ENCODE data around the gene PLA1A.

PLA1A gene

DNA sequence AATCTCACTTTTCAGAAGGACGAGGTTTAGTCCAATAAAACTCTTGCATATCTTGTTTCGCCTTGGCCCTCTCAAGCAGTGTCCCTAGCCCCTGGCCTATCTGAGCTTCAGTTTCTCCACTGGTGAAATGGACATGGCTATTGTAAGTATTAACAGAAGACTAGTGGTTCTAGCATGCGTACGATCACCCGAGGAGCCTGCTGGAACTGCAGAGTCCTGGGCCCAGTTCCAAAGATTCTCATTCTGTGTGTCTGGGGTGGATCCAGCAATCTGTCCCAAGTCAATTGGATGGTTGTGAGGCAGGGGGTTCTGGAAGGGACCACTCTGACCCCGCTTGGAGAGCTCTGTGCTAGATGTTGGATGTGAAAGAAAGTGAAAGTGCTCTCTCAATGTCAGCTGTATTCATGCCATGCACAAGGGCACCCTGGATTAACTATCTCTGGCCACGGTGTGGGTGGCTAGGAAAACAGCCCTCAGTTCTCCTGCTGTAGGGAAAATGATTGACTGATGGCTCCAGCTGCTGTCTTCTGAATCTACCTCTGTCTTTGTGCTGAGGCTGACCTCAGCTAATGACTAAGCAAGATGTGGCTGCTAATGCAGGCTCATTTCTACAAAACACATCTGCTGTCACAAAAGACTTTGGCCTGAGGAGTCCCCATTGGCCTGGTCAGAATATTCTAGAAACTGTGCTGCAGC, 1.9 kb upstream of the PLA1A start:
- Histone ChIP-seq H3K27me3 (ENCODE audit: control insufficient read depth, insufficient read depth, low read length) (no peaks in the 10 kb centered on the region), H3K9ac (ENCODE audit: low read depth, low read length) (peak overlapping the region; percentile 65), H3K4me1 (ENCODE audit: control insufficient read depth, insufficient read depth, low read length) (peaks cover 21% of the 10 kb centered on the region), H3K4me3 (ENCODE audit: low read length) (peak overlapping the region; percentile 66), H3K9me3 (replicated peaks; ENCODE audit: low read length) (no peaks in the 10 kb centered on the region), H3K36me3 (ENCODE audit: insufficient read depth, low read length) (no peaks in the 10 kb centered on the region), H3K4me2 (ENCODE audit: low read length) (peak overlapping the region; percentile 82)

DNA sequence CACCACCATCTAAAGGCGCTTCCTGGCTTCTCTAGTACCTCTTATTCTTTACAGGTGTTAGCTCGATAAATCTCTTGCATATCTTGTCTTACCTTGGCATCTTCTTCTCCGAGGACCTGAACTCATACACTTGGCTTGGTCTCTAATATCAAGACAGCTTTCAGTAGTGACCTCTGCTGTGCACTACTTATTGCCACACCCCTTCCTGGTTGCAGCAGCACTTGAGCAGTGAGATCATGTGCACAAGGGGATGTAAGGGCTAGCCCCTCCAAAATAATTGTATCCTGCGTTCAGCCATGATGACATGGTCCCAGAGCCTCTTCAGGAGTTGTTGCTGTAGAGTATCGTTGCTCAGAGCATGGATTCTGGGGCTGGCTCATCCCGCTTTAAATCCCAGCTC, 1.3 kb upstream of the PLA1A start:
- Histone ChIP-seq H3K4me1 (ENCODE audit: control insufficient read depth, insufficient read depth, low read length) (peaks cover 21% of the 10 kb centered on the region), H3K27me3 (ENCODE audit: control insufficient read depth, insufficient read depth, low read length) (no peaks in the 10 kb centered on the region), H3K4me2 (ENCODE audit: low read length) (peak overlapping the region; percentile 82), H3K9me3 (replicated peaks; ENCODE audit: low read length) (no peaks in the 10 kb centered on the region), H3K9ac (ENCODE audit: low read depth, low read length) (no peak overlapping the region), H3K36me3 (ENCODE audit: insufficient read depth, low read length) (no peaks in the 10 kb centered on the region), H3K4me3 (ENCODE audit: low read length) (no peak overlapping the region)

DNA sequence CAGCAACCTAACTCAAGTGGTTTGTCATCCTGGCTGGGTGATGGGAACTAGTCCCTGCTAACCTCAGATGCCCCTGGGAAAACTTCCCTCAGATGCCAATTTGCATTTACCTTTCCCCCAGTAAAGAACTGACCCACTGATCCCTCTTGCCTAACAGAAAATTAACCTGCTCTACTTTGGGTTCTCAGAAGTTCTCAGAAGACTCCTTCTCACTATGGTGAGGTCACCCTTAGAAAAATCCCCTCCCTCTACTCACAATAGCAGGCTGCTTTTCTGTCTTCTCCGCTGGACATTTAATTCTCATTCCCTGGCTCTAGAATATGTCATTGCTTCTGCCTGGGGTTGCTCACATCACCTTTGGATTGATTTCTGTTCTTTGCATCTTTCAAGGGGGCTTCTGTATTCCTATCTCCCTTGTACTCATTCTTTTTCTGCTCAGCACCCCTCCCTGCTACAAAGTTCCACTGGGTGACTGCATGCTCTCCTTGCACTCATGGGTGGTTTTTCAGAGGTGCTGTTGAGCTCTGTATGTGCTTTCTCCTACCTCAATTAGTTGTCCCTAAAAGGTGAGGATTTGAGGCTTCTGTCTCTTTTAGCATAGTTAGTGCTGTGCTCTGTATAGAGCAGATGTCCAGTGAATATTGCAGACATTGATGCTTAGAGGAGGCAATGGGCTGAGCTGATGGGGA, 869 bp downstream of the PLA1A start:
- peaks cover 21% of the 10 kb centered on the region for H3K4me1 ChIP-seq (ENCODE audit: control insufficient read depth, insufficient read depth, low read length)
- H3K9me3 ChIP-seq (replicated peaks; ENCODE audit: low read length) = no peaks in the 10 kb centered on the region
- H3K36me3 ChIP-seq (ENCODE audit: insufficient read depth, low read length) = no peaks in the 10 kb centered on the region
- H3K27me3 ChIP-seq (ENCODE audit: control insufficient read depth, insufficient read depth, low read length) = no peaks in the 10 kb centered on the region
- H3K9ac ChIP-seq (ENCODE audit: low read depth, low read length) = no peak overlapping the region
- no peak overlapping the region for H3K4me2 ChIP-seq (ENCODE audit: low read length)
- no peak overlapping the region for H3K4me3 ChIP-seq (ENCODE audit: low read length)

DNA sequence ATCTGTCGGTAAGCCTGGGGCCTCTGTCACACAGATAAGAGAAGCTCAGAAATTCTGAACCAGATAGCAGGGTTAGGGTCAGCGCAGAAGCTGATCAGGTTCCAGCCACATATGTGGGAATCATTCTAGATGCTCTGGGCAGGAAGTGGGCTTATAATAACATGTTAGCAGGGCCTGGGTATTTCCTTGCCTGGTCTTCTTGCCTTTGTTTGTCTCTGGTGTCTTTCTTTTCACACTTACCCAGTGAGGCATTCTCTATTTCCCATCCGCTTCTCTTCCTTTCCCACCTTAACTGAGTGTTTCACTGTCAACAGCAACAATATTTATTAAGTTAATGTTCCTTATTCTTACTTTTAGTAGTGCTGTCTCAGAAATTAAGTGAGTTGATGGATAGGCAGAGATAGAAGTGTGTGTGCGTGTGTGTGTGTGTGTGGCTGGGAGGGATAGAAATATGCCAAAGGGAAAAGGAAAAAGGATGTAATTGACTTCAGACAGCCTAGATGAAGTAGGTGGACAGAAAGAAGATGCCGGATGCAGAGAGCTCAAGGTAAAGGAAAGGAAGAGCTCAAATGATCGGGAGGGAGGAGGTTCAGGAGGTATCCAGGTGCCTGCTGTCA, 2.0 kb downstream of the PLA1A start:
- peaks cover 21% of the 10 kb centered on the region for H3K4me1 ChIP-seq (ENCODE audit: control insufficient read depth, insufficient read depth, low read length)
- H3K9me3 ChIP-seq (replicated peaks; ENCODE audit: low read length) = no peaks in the 10 kb centered on the region
- H3K36me3 ChIP-seq (ENCODE audit: insufficient read depth, low read length) = no peaks in the 10 kb centered on the region
- H3K4me2 ChIP-seq (ENCODE audit: low read length) = no peak overlapping the region
- no peak overlapping the region for H3K9ac ChIP-seq (ENCODE audit: low read depth, low read length)
- no peaks in the 10 kb centered on the region for H3K27me3 ChIP-seq (ENCODE audit: control insufficient read depth, insufficient read depth, low read length)
- no peak overlapping the region for H3K4me3 ChIP-seq (ENCODE audit: low read length)

DNA sequence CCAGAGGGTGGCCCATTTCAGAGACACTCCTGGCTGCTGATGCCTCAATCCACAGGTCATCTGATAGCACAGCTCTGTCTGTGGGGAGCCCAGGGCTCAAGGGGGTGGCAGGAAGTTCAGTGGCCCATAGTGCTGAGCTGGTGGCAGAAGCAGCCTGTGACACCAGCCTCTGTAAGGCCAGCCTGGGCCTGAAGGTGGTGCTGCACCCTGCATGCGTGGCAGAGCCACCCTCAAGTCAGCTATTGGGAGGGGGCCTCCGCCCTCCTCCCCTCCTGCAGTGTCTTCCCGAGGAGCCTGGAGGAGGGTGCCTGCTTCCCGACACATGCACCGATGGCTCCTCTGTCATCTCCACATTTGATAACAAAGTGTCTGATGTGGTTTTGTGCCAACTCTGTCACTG, 3.0 kb downstream of the PLA1A start:
- Histone ChIP-seq H3K27me3 (ENCODE audit: control insufficient read depth, insufficient read depth, low read length) (no peaks in the 10 kb centered on the region), H3K9ac (ENCODE audit: low read depth, low read length) (no peak overlapping the region), H3K4me3 (ENCODE audit: low read length) (no peak overlapping the region), H3K4me2 (ENCODE audit: low read length) (no peak overlapping the region), H3K9me3 (replicated peaks; ENCODE audit: low read length) (no peaks in the 10 kb centered on the region), H3K36me3 (ENCODE audit: insufficient read depth, low read length) (no peaks in the 10 kb centered on the region), H3K4me1 (ENCODE audit: control insufficient read depth, insufficient read depth, low read length) (peaks cover 19% of the 10 kb centered on the region)

DNA sequence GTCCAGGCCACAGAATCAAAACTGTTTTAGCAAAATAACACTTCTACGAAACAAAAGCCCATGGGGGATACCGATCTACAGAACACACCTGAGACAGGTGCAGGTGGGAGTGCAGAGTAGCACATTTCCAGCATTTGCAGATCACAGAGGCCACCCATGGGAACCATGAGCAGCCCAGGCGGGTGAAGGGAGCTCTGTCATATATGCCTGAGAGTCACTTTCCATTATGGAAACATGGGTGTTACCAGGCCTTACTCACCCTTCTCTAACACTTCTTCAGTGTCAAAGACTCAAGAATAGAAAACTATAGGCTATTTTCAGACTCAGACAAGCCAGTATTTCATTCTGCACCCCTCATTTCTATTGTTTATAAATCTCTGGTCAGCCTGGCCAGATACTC, 3.5 kb downstream of the PLA1A start:
- Histone ChIP-seq H3K4me1 (ENCODE audit: control insufficient read depth, insufficient read depth, low read length) (peaks cover 15% of the 10 kb centered on the region), H3K9me3 (replicated peaks; ENCODE audit: low read length) (no peaks in the 10 kb centered on the region), H3K36me3 (ENCODE audit: insufficient read depth, low read length) (no peaks in the 10 kb centered on the region), H3K27me3 (ENCODE audit: control insufficient read depth, insufficient read depth, low read length) (no peaks in the 10 kb centered on the region), H3K4me2 (ENCODE audit: low read length) (no peak overlapping the region), H3K9ac (ENCODE audit: low read depth, low read length) (no peak overlapping the region), H3K4me3 (ENCODE audit: low read length) (no peak overlapping the region)

DNA sequence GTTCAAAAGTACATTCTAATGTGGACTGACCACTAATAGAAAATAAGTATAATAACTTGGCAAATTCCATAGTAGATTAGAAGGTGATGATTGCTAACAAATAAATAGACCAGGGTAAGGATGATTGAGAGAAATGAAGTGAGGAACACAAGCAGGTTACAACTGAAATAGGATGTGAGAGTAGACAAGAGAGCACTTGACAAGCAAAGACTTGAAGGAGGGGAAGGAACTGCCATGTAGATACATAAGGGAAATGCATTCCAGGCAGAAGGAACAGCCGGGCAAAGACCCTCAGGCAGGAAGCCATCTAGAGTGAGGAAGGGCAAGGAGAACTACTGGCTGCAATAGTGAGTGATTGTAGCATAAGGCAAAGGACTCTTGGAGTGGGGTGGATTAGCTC, 5.0 kb downstream of the PLA1A start:
- Histone ChIP-seq H3K4me2 (ENCODE audit: low read length) (no peak overlapping the region), H3K9ac (ENCODE audit: low read depth, low read length) (no peak overlapping the region), H3K9me3 (replicated peaks; ENCODE audit: low read length) (no peaks in the 10 kb centered on the region), H3K4me3 (ENCODE audit: low read length) (no peak overlapping the region), H3K4me1 (ENCODE audit: control insufficient read depth, insufficient read depth, low read length) (peaks cover 7% of the 10 kb centered on the region), H3K36me3 (ENCODE audit: insufficient read depth, low read length) (no peaks in the 10 kb centered on the region), H3K27me3 (ENCODE audit: control insufficient read depth, insufficient read depth, low read length) (no peaks in the 10 kb centered on the region)

DNA sequence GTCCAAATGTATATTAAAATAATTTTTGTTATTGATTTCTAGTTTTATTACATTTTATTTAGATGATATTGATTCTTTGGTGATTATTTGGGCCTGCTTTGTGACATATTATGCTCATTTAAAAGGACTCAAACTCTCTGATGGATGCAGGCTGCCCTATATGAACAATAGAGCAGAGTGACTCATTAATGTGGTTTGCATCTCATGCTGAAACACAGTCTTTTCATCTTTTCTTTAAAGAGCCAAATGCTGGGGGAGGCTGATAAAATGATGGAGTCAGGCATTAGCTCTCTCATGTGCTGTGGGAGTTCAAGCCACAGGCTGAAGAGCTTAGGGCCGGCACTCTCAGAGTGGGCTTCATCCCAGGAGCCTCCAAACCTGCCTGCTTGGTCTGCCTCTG, 7.2 kb downstream of the PLA1A start:
- Histone ChIP-seq H3K9me3 (replicated peaks; ENCODE audit: low read length) (no peaks in the 10 kb centered on the region), H3K36me3 (ENCODE audit: insufficient read depth, low read length) (no peaks in the 10 kb centered on the region), H3K27me3 (ENCODE audit: control insufficient read depth, insufficient read depth, low read length) (peaks cover 6% of the 10 kb centered on the region), H3K4me2 (ENCODE audit: low read length) (no peak overlapping the region), H3K4me3 (ENCODE audit: low read length) (no peak overlapping the region), H3K4me1 (ENCODE audit: control insufficient read depth, insufficient read depth, low read length) (peaks cover 5% of the 10 kb centered on the region), H3K9ac (ENCODE audit: low read depth, low read length) (no peak overlapping the region)

DNA sequence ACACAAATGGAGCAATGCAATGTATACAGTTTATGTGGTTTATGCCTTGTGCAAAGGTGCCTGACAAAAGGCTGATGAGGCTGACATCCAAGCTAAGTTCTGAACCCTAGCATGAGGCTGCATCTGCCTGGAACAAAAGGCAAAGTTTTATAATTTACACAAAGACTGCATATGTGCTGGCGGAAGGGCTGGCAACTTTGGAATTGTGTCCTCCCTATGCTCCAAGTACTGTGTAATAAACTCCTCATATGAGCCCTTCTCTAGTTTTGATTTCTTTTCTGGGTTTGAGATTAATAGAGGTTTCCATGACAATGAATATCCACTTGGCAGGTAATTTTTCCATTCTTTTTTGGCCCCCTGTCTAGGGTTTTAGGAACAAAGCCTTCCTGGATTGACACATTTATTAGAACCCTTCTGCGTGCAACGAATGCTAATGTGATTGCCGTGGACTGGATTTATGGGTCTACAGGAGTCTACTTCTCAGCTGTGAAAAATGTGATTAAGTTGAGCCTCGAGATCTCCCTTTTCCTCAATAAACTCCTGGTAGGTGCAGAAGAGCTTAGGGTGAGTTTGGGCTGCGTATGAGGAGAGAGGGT, 10.8 kb downstream of the PLA1A start:
- H3K4me2 ChIP-seq (ENCODE audit: low read length) = no peak overlapping the region
- H3K4me3 ChIP-seq (ENCODE audit: low read length) = no peak overlapping the region
- peaks cover 6% of the 10 kb centered on the region for H3K27me3 ChIP-seq (ENCODE audit: control insufficient read depth, insufficient read depth, low read length)
- peaks cover 2% of the 10 kb centered on the region for H3K9me3 ChIP-seq (replicated peaks; ENCODE audit: low read length)
- no peaks in the 10 kb centered on the region for H3K36me3 ChIP-seq (ENCODE audit: insufficient read depth, low read length)
- no peak overlapping the region for H3K9ac ChIP-seq (ENCODE audit: low read depth, low read length)
- H3K4me1 ChIP-seq (ENCODE audit: control insufficient read depth, insufficient read depth, low read length) = peaks cover 5% of the 10 kb centered on the region

DNA sequence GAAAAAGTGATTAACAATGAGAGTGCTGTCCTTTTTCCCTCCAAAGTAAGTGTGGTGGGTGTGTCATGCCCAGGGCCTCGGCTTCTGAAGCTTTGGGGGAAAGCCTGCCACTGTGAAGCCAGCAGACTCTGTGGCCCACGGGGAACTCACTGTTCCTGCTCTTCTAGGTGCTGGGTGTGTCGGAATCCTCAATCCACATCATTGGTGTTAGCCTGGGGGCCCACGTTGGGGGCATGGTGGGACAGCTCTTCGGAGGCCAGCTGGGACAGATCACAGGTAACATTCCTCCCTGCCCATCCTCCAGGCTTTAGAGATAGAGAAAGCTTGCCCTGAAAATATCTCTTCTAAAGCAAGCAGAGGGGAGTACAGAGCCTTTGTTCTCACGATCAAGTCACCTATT, 11.6 kb downstream of the PLA1A start:
- H3K9ac ChIP-seq (ENCODE audit: low read depth, low read length) = no peak overlapping the region
- H3K4me1 ChIP-seq (ENCODE audit: control insufficient read depth, insufficient read depth, low read length) = peaks cover 5% of the 10 kb centered on the region
- peaks cover 6% of the 10 kb centered on the region for H3K27me3 ChIP-seq (ENCODE audit: control insufficient read depth, insufficient read depth, low read length)
- H3K36me3 ChIP-seq (ENCODE audit: insufficient read depth, low read length) = no peaks in the 10 kb centered on the region
- no peak overlapping the region for H3K4me2 ChIP-seq (ENCODE audit: low read length)
- no peak overlapping the region for H3K4me3 ChIP-seq (ENCODE audit: low read length)
- peaks cover 2% of the 10 kb centered on the region for H3K9me3 ChIP-seq (replicated peaks; ENCODE audit: low read length)

DNA sequence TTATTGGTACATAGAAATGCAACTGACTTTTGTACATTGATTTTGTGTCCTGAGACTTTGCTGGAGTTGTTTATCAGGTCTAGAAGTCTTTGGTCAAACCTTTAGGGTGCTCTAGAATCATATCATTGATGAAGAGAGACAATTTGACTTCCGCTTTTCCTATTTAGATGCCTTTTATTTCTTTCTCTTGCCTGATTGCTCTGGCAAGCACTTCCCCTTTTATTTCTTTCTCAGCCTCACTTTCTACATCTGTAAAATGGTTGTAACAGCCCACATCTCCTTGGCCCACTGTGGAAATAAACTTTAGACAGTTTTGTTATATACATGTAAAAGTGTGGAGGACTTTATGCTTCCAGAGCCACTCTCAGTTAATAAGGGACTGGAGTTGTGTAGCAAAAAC, 14.0 kb downstream of the PLA1A start:
- H3K4me1 ChIP-seq (ENCODE audit: control insufficient read depth, insufficient read depth, low read length) = no peaks in the 10 kb centered on the region
- peaks cover 6% of the 10 kb centered on the region for H3K27me3 ChIP-seq (ENCODE audit: control insufficient read depth, insufficient read depth, low read length)
- H3K9me3 ChIP-seq (replicated peaks; ENCODE audit: low read length) = peaks cover 2% of the 10 kb centered on the region
- no peak overlapping the region for H3K9ac ChIP-seq (ENCODE audit: low read depth, low read length)
- no peaks in the 10 kb centered on the region for H3K36me3 ChIP-seq (ENCODE audit: insufficient read depth, low read length)
- H3K4me2 ChIP-seq (ENCODE audit: low read length) = no peak overlapping the region
- H3K4me3 ChIP-seq (ENCODE audit: low read length) = no peak overlapping the region

Measured in skeletal muscle satellite cell (primary cell).